Measurements from ENCODE around the gene SFMBT2. TPM values are rescaled to one million over a fixed set of nuclear protein-coding genes. Genes with fewer than 3 reads are reported as not detected.
"Not testable (repeated sequence)": the region's sequence is repeated elsewhere in the genome, so short reads cannot be mapped to it uniquely, and the experiment has no call there.

The SFMBT2 gene
- total RNA-seq, 1 donor from 2014 or later = 25.3 TPM

DNA sequence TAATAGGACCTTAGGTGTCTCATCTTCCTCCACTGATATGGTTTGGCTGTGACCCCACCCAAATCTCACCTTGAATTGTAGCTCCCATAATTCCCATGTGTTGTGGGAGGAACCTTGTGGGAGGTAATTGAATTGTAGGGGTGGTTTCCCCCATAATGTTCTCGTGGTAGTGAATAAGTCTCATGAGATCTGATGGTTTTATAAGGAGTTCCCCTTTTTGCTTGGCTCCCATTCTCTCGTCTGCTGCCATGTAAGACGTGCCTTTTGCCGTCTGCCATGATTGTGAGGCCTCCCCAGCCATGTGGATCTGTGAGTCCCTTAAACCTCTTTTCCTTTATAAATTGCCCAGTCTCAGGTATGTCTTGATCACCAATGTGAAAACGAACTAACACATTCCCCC lies 220.1 kb downstream of the SFMBT2 start:
- intact Hi-C loops (cut with micrococcal nuclease) = not testable (repeated sequence)

GRCh38 chr10:7189909-7190308 lies 220.9 kb downstream of the SFMBT2 start:
- intact Hi-C loops (cut with micrococcal nuclease) = no loop called here

GRCh38 chr10:7188456-7189050 lies 222.3 kb downstream of the SFMBT2 start:
- intact Hi-C loops (cut with micrococcal nuclease) = no loop called here

GRCh38 chr10:7186387-7187018 lies 224.3 kb downstream of the SFMBT2 start:
- intact Hi-C loops (cut with micrococcal nuclease) = no loop called here

GRCh38 chr10:7185367-7185690 lies 225.5 kb downstream of the SFMBT2 start:
- intact Hi-C loops (cut with micrococcal nuclease) = loop anchor here (1.0 kb wide), 1 partner anchor 8 kb away; no protein-coding TSS in a partner anchor

GRCh38 chr10:7184660-7185366 lies 226.0 kb downstream of the SFMBT2 start:
- intact Hi-C loops (cut with micrococcal nuclease) = loop anchor here (1.0 kb wide), 1 partner anchor 8 kb away; no protein-coding TSS in a partner anchor

DNA sequence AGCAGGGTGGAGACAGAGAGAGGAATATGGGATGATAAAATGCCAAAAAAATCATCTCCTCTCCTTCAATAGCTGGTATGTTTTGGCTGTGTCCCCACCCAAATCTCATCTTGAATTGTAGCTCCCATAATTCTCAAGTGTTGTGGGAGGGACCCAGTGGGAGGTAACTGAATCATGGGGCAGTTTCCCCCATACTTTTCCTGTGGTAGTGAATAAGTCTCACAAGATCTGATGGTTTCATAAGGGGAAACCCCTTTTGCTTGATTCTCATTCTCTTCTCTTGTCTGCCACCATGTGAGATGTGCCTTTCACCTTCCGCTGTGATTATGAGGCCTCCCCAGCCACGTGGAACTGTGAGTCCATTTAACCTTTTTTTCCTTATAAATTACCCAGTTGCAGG lies 226.7 kb downstream of the SFMBT2 start:
- intact Hi-C loops (cut with micrococcal nuclease) = not testable (repeated sequence)

- intact Hi-C loops (cut with micrococcal nuclease) = not testable (repeated sequence)
These were observed 228.5 kb downstream of the SFMBT2 start for GRCh38 chr10:7182327-7182726.

DNA sequence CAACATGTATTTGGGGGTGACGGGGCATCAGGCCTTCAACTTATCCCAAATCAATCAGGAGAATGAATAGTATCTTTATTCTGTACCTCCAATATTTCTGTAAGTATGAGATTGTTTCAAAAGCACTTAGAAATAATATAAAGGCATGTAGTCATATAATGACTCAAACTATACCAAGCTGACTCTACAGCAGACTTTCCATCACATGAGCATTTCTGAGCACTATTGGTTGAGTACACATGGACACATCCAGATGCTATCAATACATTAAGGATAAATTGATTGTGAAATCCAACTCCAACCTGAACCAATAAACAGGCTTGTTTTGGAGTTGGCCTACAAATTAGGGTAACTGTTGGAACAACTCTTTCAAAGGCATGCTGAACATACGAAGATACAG lies 229.4 kb downstream of the SFMBT2 start:
- intact Hi-C loops (cut with micrococcal nuclease) = no loop called here

- intact Hi-C loops (cut with micrococcal nuclease) = no loop called here
These were observed 231.3 kb downstream of the SFMBT2 start for GRCh38 chr10:7179536-7179935.

- intact Hi-C loops (cut with micrococcal nuclease) = no loop called here
These were observed 236.9 kb downstream of the SFMBT2 start for GRCh38 chr10:7173948-7174347.

DNA sequence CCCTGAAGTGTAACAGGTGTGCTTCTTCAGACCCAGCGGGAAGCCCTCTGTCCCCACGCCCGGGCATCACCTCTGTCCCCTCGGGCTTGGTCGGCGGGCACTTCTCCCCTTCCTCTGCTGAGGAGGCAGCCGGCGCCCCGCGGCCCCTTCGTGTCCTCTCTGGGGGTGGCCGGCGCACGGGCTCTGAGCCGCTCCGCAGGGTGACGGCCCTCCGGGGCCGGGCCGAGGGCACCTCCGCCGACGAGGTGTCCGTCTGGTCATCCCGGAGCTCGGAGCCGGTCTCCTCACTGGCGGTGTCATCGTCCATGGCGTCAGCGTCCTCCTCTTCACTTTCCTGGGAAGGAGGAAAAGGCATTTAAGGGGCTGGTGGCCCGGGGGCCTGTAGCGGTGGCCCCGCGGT lies 239.0 kb downstream of the SFMBT2 start:
- intact Hi-C loops (cut with micrococcal nuclease) = no loop called here

DNA sequence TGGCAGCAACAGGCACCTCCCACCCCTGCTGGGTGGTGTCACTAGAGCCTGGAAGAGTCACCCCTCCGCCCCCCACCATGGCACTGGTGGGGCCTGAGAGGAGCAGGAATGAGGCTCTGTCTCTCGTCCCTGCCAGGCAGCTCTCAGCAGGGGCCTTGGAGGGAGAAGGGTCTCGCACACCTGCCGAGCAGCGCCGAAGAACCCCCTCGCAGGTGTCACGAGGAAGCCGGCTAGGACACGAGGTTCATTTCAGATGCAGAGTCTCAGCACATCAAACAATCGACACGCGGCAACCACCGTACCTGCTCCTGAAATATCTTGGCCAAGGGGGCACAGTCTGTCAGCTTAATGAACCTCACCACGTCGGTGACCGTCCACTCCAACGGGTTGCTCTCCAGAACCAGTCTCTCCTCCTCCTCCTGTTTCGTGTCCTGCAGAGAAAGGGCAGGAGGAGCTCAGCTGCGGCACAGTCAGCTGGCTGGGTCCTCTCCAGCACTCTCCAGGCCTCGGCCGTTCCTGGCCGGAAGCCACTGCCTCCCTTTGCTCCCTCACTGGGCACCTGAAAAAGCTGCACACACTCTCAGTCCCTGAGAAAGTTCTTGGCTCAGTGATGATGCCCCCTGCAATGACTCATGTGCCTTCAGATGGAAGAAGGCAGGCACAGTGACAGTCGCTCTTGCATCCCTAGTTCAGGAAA lies 240.1 kb downstream of the SFMBT2 start:
- intact Hi-C loops (cut with micrococcal nuclease) = no loop called here

DNA sequence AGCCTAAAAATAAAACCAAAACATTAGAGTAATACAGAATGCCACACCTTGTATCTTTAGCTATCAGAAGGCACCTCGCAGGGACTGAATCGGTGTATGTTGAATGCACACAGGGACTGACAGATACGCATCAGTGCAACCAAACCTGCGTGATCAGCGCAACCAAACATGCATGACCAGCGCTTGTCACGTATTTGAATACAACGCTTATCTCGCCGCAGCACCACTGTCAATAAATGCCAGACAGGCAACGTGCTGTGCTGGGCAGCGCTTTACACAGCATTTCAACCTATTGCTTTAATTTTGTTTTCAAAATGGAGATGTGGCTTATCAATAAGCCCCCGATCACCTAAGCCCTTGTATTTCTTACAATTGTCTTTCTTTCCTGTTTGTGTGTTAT lies 242.4 kb downstream of the SFMBT2 start:
- intact Hi-C loops (cut with micrococcal nuclease) = no loop called here

- intact Hi-C loops (cut with micrococcal nuclease) = no loop called here
These were observed 245.2 kb downstream of the SFMBT2 start for GRCh38 chr10:7165500-7166177.

- intact Hi-C loops (cut with micrococcal nuclease) = no loop called here
These were observed 245.9 kb downstream of the SFMBT2 start for GRCh38 chr10:7164955-7165354.

- intact Hi-C loops (cut with micrococcal nuclease) = no loop called here
These were observed 248.5 kb downstream of the SFMBT2 start for GRCh38 chr10:7162331-7162730.

DNA sequence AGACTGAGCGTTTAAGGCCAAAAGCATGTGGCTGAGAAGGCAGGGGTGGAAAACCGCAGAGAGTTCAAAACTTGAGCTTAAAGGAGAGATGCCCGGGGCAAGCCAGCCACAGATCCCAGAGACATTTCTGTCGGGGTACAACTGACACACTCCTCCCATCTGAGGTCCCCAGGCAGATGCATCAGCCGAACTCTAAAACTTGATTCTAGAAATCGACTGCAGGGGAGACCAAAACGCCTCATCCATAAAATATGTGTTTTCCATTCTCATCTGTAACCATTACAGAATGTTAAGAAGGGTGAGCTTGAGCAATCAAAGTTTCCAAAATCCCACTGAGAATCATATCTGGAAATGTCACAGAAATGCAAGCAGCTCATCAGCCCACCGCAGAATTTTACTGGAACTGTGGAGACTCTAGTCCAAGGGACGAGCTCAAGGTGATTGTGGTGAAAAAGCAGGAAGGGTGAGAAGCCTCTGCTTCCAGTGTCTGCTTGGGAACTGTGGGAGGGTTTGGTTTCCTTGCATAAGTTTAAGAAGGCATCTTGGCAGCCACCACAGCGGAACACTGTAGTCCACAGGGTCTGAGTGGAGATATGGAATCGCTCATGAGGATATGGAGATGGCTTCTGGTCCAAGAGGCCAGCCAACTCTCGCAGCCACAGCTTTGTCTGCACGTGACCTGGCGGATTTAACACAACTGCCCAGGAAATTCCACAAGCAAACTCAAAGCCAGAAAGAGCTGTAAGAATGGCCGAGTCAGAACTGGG lies 249.2 kb downstream of the SFMBT2 start:
- intact Hi-C loops (cut with micrococcal nuclease) = no loop called here

GRCh38 chr10:7159928-7160327 lies 250.9 kb downstream of the SFMBT2 start:
- intact Hi-C loops (cut with micrococcal nuclease) = no loop called here

DNA sequence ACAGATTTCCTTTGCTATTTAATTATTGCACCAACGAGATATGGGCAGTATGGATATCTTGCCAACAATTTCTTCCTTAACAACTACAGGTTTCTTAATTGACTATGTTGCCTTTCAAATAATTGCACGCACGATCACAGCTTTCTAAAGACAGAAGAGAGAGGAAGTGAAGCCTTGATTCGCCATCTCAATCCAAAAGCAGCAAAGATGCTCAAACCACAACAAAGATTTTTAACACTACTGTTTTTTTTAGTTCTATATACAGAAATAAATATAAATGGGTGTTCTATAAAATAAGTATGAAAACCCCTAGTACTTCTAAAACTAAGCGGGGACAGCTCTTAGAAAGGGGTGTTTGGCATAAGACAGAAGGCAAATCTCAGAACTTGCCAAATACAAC lies 251.3 kb downstream of the SFMBT2 start:
- intact Hi-C loops (cut with micrococcal nuclease) = no loop called here

DNA sequence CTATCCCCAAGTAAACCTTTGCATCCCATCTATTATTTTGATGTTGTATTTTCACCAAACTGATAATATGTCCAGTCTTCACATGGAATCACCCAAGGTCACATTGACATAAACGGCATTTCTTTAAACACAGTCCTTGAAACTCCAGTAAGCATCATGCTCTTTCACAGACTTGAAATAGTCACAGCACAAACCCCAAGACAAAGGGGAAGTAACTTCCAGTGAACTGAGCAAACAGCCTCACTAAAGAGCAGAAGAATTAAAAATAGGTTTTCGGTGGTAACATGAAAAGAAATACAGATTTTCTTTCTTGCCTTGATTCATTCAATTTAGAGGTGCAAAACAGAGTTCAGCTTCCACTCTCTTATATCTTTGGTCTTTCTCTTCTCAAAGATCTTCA lies 253.7 kb downstream of the SFMBT2 start:
- intact Hi-C loops (cut with micrococcal nuclease) = no loop called here
